DOHH2 (cell line): ENCODE results near the gene SNTN.

ENCODE experiments used
- H3F3A ChIP-seq: fragments of 200-600 bp; sonication (generic), shearing (Covaris generic); 2 replicates; pipeline ENCODE4 v1.6.0; 2016; ENCODE audit warnings: antibody characterized with exemption, mild to moderate bottlenecking; ENCODE audit not compliant: control insufficient read depth, insufficient read depth
- H3K27ac ChIP-seq: fragments of 200-600 bp; sonication (generic); 2 replicates; pipeline ENCODE4 v1.5.1; 2014; ENCODE audit warnings: low read depth, mild to moderate bottlenecking, low read length, moderate library complexity
- H3K27me3 ChIP-seq: fragments of 200-600 bp; sonication (generic); 2 replicates; pipeline ENCODE4 v1.6.1; 2014; ENCODE audit warnings: mild to moderate bottlenecking, low read length, mixed read lengths; ENCODE audit not compliant: control insufficient read depth
- H3K36me3 ChIP-seq: fragments of 200-600 bp; sonication (generic); 2 replicates; pipeline ENCODE4 v1.6.1; 2014; ENCODE audit warnings: mild to moderate bottlenecking, low read length, moderate library complexity, mixed read lengths; ENCODE audit not compliant: control insufficient read depth
- H3K4me1 ChIP-seq: fragments of 200-600 bp; sonication (generic); 2 replicates; pipeline ENCODE4 v1.6.1; 2014; ENCODE audit warnings: mild to moderate bottlenecking, low read length, mixed read lengths; ENCODE audit not compliant: control insufficient read depth
- H3K4me2 ChIP-seq: fragments of 200-600 bp; sonication (generic); 2 replicates; pipeline ENCODE4 v1.6.0; 2014; ENCODE audit warnings: mild to moderate bottlenecking, low read length, moderate library complexity
- H3K4me3 ChIP-seq: fragments of 200-600 bp; sonication (generic); 2 replicates; pipeline ENCODE4 v1.5.1; 2014; ENCODE audit warnings: mild to moderate bottlenecking, low read length, mixed read lengths
- H3K79me2 ChIP-seq: fragments of 200-600 bp; sonication (generic); 2 replicates; pipeline ENCODE4 v1.6.1; 2014; ENCODE audit warnings: mild to moderate bottlenecking, low read length, mixed read lengths; ENCODE audit not compliant: control insufficient read depth
- H3K9me2 ChIP-seq: fragments of 200-600 bp; sonication (generic); replicated peaks from 2 replicates; pipeline ENCODE4 v1.6.1; 2014; ENCODE audit warnings: mild to moderate bottlenecking, low read length, mixed read lengths; ENCODE audit not compliant: control insufficient read depth
- H3K9me3 ChIP-seq: fragments of 200-600 bp; sonication (generic); 2 replicates; pipeline ENCODE4 v1.6.1; 2014; ENCODE audit warnings: antibody characterized with exemption, low read length, mixed read lengths; ENCODE audit not compliant: control insufficient read depth, insufficient read depth
- H4K20me1 ChIP-seq: fragments of 200-600 bp; sonication (generic); 2 replicates; pipeline ENCODE4 v1.6.0; 2014; ENCODE audit warnings: low read depth, mild to moderate bottlenecking, antibody characterized with exemption, low read length, moderate library complexity; ENCODE audit not compliant: control insufficient read depth, insufficient read depth
- CTCF ChIP-seq: fragments of 200-600 bp; sonication (generic); IDR thresholded peaks from one replicate; pipeline ENCODE4 v1.5.1; 2014; ENCODE audit warnings: antibody characterized with exemption, mild to moderate bottlenecking, low read depth, low read length; ENCODE audit not compliant: poor library complexity, severe bottlenecking
- EZH2phosphoT487 ChIP-seq: fragments of 200-600 bp; sonication (generic); IDR thresholded peaks from 2 replicates; pipeline ENCODE4 v1.6.1; 2017; ENCODE audit warnings: borderline replicate concordance, mild to moderate bottlenecking, antibody characterized with exemption, low read length, moderate library complexity, mixed read lengths

Gene SNTN

GRCh38 chr3:63624941-63625560 is 27.4 kb upstream of the SNTN start:
- TF ChIP-seq EZH2phosphoT487: no peak
- no peak for TF ChIP-seq CTCF
- H3K27me3 ChIP-seq: peaks cover 2% of the 10 kb centered on the region; the same call in 1 of the 2 replicates
- H3K4me3 ChIP-seq: no peak overlapping the region
- H3K9me3 ChIP-seq: no peaks in the 10 kb centered on the region
- no peaks in the 10 kb centered on the region for H3F3A ChIP-seq
- no peak overlapping the region for H3K27ac ChIP-seq
- H3K36me3 ChIP-seq: no peaks in the 10 kb centered on the region
- H3K4me2 ChIP-seq: no peak overlapping the region
- no peaks in the 10 kb centered on the region for H3K79me2 ChIP-seq
- H3K4me1 ChIP-seq: no peaks in the 10 kb centered on the region
- no peaks in the 10 kb centered on the region for H3K9me2 ChIP-seq
- no peaks in the 10 kb centered on the region for H4K20me1 ChIP-seq

GRCh38 chr3:63631670-63632069 is 20.8 kb upstream of the SNTN start:
- H3K27ac ChIP-seq: no peak overlapping the region
- H3K9me3 ChIP-seq: no peaks in the 10 kb centered on the region
- H3K9me2 ChIP-seq: no peaks in the 10 kb centered on the region
- no peaks in the 10 kb centered on the region for H3K79me2 ChIP-seq
- no peak overlapping the region for H3K4me3 ChIP-seq
- no peaks in the 10 kb centered on the region for H3F3A ChIP-seq
- H3K4me1 ChIP-seq: no peaks in the 10 kb centered on the region
- TF ChIP-seq CTCF (no peak), EZH2phosphoT487 (no peak)
- 0 out of 2 replicates have a peak, but pooled peaks cover 4% of the 10 kb centered on the region for H3K27me3 ChIP-seq
- H3K36me3 ChIP-seq: no peaks in the 10 kb centered on the region
- H3K4me2 ChIP-seq: no peak overlapping the region
- no peaks in the 10 kb centered on the region for H4K20me1 ChIP-seq

GRCh38 chr3:63635186-63635585 is 17.3 kb upstream of the SNTN start:
- Histone ChIP-seq H3K27ac (no peak overlapping the region), H3K4me3 (no peak overlapping the region), H3K9me2 (no peaks in the 10 kb centered on the region), H3K4me1 (no peaks in the 10 kb centered on the region), H3F3A (no peaks in the 10 kb centered on the region), H3K4me2 (no peak overlapping the region), H3K79me2 (no peaks in the 10 kb centered on the region), H3K9me3 (no peaks in the 10 kb centered on the region), H4K20me1 (no peaks in the 10 kb centered on the region), H3K36me3 (no peaks in the 10 kb centered on the region), H3K27me3 (0 out of 2 replicates have a peak, but pooled peaks cover 4% of the 10 kb centered on the region)
- no peak for TF ChIP-seq CTCF
- TF ChIP-seq EZH2phosphoT487: no peak
